Chondrocyte (in vitro differentiated cells): ENCODE results near the gene MAP1A. TPM values are rescaled to one million over a fixed set of nuclear protein-coding genes. Genes with fewer than 3 reads are reported as not detected.
"Not testable (repeated sequence)": the region's sequence is repeated elsewhere in the genome, so short reads cannot be mapped to it uniquely, and the experiment has no call there.

ENCODE experiments used
- DNase-seq: peaks from one replicate; pipeline ENCODE4 v3.0.0; 2021; ENCODE audit warnings: mixed read lengths, low spot score
- H3K27ac Mint-ChIP-seq: one replicate; pipeline ENCODE4 v1.8.0; 2021; ENCODE audit warnings: mild to moderate bottlenecking, moderate library complexity, mixed read lengths; ENCODE audit not compliant: unreplicated experiment
- H3K27me3 Mint-ChIP-seq: 2 replicates; pipeline ENCODE4 v1.8.0; 2021; ENCODE audit warnings: low read depth, mixed read lengths
- H3K36me3 Mint-ChIP-seq: 2 replicates; pipeline ENCODE4 v1.8.0; 2021; ENCODE audit warnings: low read depth, mixed read lengths
- H3K4me1 Mint-ChIP-seq: 2 replicates; pipeline ENCODE4 v1.8.0; 2021; ENCODE audit warnings: low read depth, mild to moderate bottlenecking, mixed read lengths
- H3K4me3 Mint-ChIP-seq: one replicate; pipeline ENCODE4 v1.8.0; 2021; ENCODE audit warnings: mild to moderate bottlenecking, moderate library complexity, mixed read lengths; ENCODE audit not compliant: unreplicated experiment
- H3K9me3 Mint-ChIP-seq: 2 replicates; pipeline ENCODE4 v1.8.0; 2021; ENCODE audit warnings: low read depth, mixed read lengths
- CTCF ChIP-seq: fragments of 200-600 bp; sonication (generic); IDR thresholded peaks from 2 replicates; pipeline ENCODE4 v1.5.0; 2021; ENCODE audit warnings: antibody characterized with exemption, mild to moderate bottlenecking, moderate library complexity
- total RNA-seq: library from RNA; stranded (reverse); gene quantifications from 3 replicates; pipeline ENCODE4 v1.2.1, GENCODE V29; 2021

MAP1A gene
- total RNA-seq, 1 donor from 2014 or later, result 96.3 TPM

- peaks cover 22% of the 10 kb centered on the region for H3K4me1 Mint-ChIP-seq
- H3K27me3 Mint-ChIP-seq, result no peaks in the 10 kb centered on the region
- H3K9me3 Mint-ChIP-seq, result no peaks in the 10 kb centered on the region
- H3K4me3 Mint-ChIP-seq, result no peak overlapping the region
- TF ChIP-seq CTCF, result no peak
- H3K36me3 Mint-ChIP-seq, result peaks cover 14% of the 10 kb centered on the region
- peak overlapping the region; percentile 14 for H3K27ac Mint-ChIP-seq
- DNase-seq, result no peak
Measured at GRCh38 chr15:43531018-43531670, 13.7 kb downstream of the MAP1A start.

GRCh38 chr15:43532826-43533225, 15.4 kb downstream of the MAP1A start:
- not testable (repeated sequence) for DNase-seq, H3K4me3 Mint-ChIP-seq, H3K9me3 Mint-ChIP-seq, H3K27me3 Mint-ChIP-seq
- Mint-ChIP-seq H3K4me1 (peaks cover 22% of the 10 kb centered on the region), H3K27ac (peak overlapping the region; percentile 51), H3K36me3 (peaks cover 10% of the 10 kb centered on the region)

- DNase-seq, result no peak
- Mint-ChIP-seq H3K27me3 (no peaks in the 10 kb centered on the region), H3K4me3 (no peak overlapping the region), H3K4me1 (peaks cover 19% of the 10 kb centered on the region), H3K27ac (no peak overlapping the region), H3K36me3 (peaks cover 3% of the 10 kb centered on the region), H3K9me3 (no peaks in the 10 kb centered on the region)
- TF ChIP-seq CTCF, result no peak
Measured at GRCh38 chr15:43534897-43535296, 17.5 kb downstream of the MAP1A start.

- Mint-ChIP-seq H3K36me3 (peaks cover 3% of the 10 kb centered on the region), H3K4me1 (peaks cover 4% of the 10 kb centered on the region), H3K27me3 (no peaks in the 10 kb centered on the region), H3K27ac (peak overlapping the region; percentile 55), H3K4me3 (no peak overlapping the region), H3K9me3 (peaks cover 2% of the 10 kb centered on the region)
- TF ChIP-seq CTCF, result no peak
- DNase-seq, result no peak
Measured at GRCh38 chr15:43538091-43538490, 20.7 kb downstream of the MAP1A start.

GRCh38 chr15:43541785-43542184, 24.4 kb downstream of the MAP1A start:
- Mint-ChIP-seq H3K27ac (no peak overlapping the region), H3K27me3 (no peaks in the 10 kb centered on the region), H3K9me3 (peaks cover 8% of the 10 kb centered on the region), H3K4me3 (no peak overlapping the region), H3K4me1 (no peaks in the 10 kb centered on the region), H3K36me3 (no peaks in the 10 kb centered on the region)
- no peak for DNase-seq
- TF ChIP-seq CTCF, result no peak

GRCh38 chr15:43544266-43544665, 26.9 kb downstream of the MAP1A start:
- no peak for DNase-seq
- TF ChIP-seq CTCF, result no peak
- Mint-ChIP-seq H3K9me3 (peaks cover 17% of the 10 kb centered on the region), H3K27ac (no peak overlapping the region), H3K4me3 (no peak overlapping the region), H3K27me3 (no peaks in the 10 kb centered on the region), H3K4me1 (no peaks in the 10 kb centered on the region), H3K36me3 (peaks cover 4% of the 10 kb centered on the region)
